SK-N-SH (cell line): ENCODE results near the gene PPP1R12B.
"Not testable (repeated sequence)": the region's sequence is repeated elsewhere in the genome, so short reads cannot be mapped to it uniquely, and the experiment has no call there.

Source experiments
- CHD2 ChIP-seq: fragments of 150-350 bp; IDR thresholded peaks from 2 replicates; pipeline ENCODE4 v1.6.1; 2018; ENCODE audit warnings: low read length; ENCODE audit not compliant: partially characterized antibody
- CTCF ChIP-seq: fragments of 200-600 bp; sonication (generic); IDR thresholded peaks from 2 replicates; pipeline ENCODE4 v1.6.1; 2017; ENCODE audit warnings: antibody characterized with exemption, mild to moderate bottlenecking, moderate library complexity
- EP300 ChIP-seq, 2 experiments: IDR thresholded peaks; 2 replicates each; pipeline versions ENCODE4 v1.4.0 to v1.6.1; 2012; ENCODE audit warnings: borderline replicate concordance in 1 of 2, low read depth in 1 of 2, low read length in 1 of 2
- MXI1 ChIP-seq: IDR thresholded peaks from 2 replicates; pipeline ENCODE4 v1.6.1; 2012; ENCODE audit warnings: mild to moderate bottlenecking, low read depth, low read length, improper control_type of control experiment
- NRF1 ChIP-seq: IDR thresholded peaks from 2 replicates; pipeline ENCODE4 v1.6.1; 2012; ENCODE audit warnings: low read depth, mild to moderate bottlenecking, low read length
- POLR2AphosphoS5 ChIP-seq: IDR thresholded peaks from 2 replicates; pipeline ENCODE4 v1.6.1; 2012; ENCODE audit warnings: low read depth, low read length
- SIN3A ChIP-seq: IDR thresholded peaks from 2 replicates; pipeline ENCODE4 v1.6.1; 2012; ENCODE audit warnings: low read depth, mild to moderate bottlenecking, low read length, moderate library complexity, borderline replicate concordance
- YY1 ChIP-seq: IDR thresholded peaks from 2 replicates; pipeline ENCODE4 v1.4.0; 2012; ENCODE audit warnings: low read depth, mild to moderate bottlenecking

GRCh38 chr1:202483362-202483761 lies 134.9 kb downstream of the PPP1R12B start:
- TF ChIP-seq CTCF; MXI1; POLR2AphosphoS5; SIN3A; CHD2; NRF1; EP300 (IDR thresholded peaks at IDR 0.05; ENCODE audit: borderline replicate concordance in 1 of 2, low read depth in 1 of 2, low read length in 1 of 2); YY1: not testable (repeated sequence)
